GM12864 (cell line): ENCODE data around the gene CACNA2D1.

Experiments used
- DNase-seq: peaks from one replicate; pipeline ENCODE4 v3.0.0-alpha.2; 2011; ENCODE audit warnings: low read depth
- H3K4me3 ChIP-seq: 2 replicates; pipeline ENCODE4 v1.5.1; 2011; ENCODE audit warnings: mild to moderate bottlenecking, low read depth, low read length, control low read depth
- TF ChIP-seq, protein P1 (sequence below): IDR thresholded peaks from 2 replicates; pipeline ENCODE4 v1.5.1; 2011; ENCODE audit warnings: low read depth, mild to moderate bottlenecking, moderate library complexity, low read length, control low read depth, inconsistent platforms; ENCODE audit errors: missing control alignments

The CACNA2D1 gene

GRCh38 chr7:82348251-82348650 lies 95.3 kb downstream of the CACNA2D1 start:
- no peak for DNase-seq
- TF ChIP-seq, protein P1, sequence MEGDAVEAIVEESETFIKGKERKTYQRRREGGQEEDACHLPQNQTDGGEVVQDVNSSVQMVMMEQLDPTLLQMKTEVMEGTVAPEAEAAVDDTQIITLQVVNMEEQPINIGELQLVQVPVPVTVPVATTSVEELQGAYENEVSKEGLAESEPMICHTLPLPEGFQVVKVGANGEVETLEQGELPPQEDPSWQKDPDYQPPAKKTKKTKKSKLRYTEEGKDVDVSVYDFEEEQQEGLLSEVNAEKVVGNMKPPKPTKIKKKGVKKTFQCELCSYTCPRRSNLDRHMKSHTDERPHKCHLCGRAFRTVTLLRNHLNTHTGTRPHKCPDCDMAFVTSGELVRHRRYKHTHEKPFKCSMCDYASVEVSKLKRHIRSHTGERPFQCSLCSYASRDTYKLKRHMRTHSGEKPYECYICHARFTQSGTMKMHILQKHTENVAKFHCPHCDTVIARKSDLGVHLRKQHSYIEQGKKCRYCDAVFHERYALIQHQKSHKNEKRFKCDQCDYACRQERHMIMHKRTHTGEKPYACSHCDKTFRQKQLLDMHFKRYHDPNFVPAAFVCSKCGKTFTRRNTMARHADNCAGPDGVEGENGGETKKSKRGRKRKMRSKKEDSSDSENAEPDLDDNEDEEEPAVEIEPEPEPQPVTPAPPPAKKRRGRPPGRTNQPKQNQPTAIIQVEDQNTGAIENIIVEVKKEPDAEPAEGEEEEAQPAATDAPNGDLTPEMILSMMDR, result no peak
- H3K4me3 ChIP-seq, result no peak overlapping the region

DNA sequence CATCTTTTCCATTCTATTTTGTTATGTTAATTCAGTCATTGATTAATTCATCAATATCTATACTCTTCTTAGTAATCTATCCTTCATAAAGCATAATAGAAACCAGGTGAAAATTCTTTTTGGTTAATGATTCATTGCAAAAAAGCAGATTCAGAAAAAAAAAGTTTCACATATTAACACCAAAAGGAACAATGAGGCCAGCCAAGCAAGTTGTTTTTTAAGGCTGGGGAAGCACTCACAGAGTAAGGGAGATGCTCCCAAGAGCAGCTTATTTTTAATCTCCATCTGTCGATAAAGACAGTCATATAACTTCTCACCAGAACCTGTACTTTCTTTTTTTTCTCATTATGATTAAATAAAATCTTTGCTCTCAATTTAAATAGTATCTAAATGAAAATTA lies 95.8 kb downstream of the CACNA2D1 start:
- no peak for DNase-seq
- TF ChIP-seq, protein P1, result no peak
- no peak overlapping the region for H3K4me3 ChIP-seq

DNA sequence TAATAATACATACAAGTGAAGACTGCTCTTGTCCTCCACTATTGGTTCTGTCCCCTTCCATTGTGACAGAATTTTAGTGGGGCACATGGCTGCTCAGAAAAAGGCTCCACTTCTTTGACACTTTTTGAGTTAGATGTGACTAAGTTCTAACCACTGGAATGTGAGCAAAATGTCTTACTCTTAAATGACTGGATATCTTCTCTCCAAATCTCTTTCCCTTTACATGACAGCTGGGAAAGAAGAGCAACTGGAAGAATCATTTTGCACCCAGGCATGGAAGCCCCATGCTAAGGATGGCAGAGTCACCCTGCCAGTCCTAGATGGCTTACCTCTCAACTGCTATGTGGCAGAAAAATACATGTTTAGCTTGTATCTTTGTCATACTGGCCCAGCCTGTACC lies 97.7 kb downstream of the CACNA2D1 start:
- no peak for DNase-seq
- H3K4me3 ChIP-seq, result no peak overlapping the region

DNA sequence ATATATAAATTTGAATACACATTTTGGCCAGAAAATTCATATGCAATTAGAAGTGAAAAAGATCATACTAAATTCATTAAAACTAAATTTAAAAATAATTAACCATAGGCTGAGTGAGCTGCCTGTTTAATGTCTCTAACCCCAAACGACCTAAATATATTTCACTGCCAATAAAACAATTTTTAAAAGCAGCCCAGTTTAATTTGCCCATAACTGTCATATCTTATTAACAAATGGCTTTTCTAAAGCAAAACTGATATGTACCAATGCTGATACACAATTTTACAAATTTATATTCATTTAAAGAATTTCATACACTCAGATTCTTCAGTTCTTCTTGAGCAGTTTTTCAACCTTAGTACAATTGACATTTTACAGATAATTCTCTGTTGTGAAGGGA lies 99.9 kb downstream of the CACNA2D1 start:
- DNase-seq, result no peak
- H3K4me3 ChIP-seq, result no peak overlapping the region
- TF ChIP-seq, protein P1, result no peak

More for the DNA sequence above, 97.7 kb downstream of the CACNA2D1 start:
- TF ChIP-seq, protein P1, result no peak

- no peak overlapping the region for H3K4me3 ChIP-seq
- no peak for DNase-seq
- TF ChIP-seq, protein P1, result no peak
Measured at GRCh38 chr7:82339958-82340357, 103.6 kb downstream of the CACNA2D1 start.

GRCh38 chr7:82335927-82336326 lies 107.7 kb downstream of the CACNA2D1 start:
- no peak for DNase-seq
- TF ChIP-seq, protein P1, result no peak
- no peak overlapping the region for H3K4me3 ChIP-seq

DNA sequence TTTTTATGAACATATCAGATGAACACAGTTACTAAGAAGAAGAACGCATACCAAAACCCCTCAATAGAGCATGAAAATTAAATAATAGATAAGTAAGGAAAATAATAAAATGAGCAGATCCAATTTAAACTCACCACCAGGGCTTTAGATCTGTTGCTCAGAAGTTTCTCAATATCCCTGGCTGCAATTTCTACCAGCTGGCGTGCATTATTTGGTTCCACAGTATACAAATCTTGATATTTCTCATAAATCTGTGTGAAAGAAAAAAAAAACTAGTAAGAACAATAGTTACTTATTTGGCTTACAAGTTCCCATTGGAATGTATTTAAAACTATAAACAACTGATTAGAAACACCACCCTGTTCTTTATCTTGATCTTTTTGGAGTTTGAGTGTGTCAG lies 108.6 kb downstream of the CACNA2D1 start:
- TF ChIP-seq, protein P1, result no peak
- no peak overlapping the region for H3K4me3 ChIP-seq
- DNase-seq, result no peak
